HG03039 (cell line): ENCODE measurements around the gene AFAP1L1.
A peak's percentile ranks its signal among the peaks of the same experiment; 100 is the strongest.
"Not testable (repeated sequence)": the region's sequence is repeated elsewhere in the genome, so short reads cannot be mapped to it uniquely, and the experiment has no call there.

Experiments used
- ATAC-seq: cut with Tn5 transposase; IDR thresholded peaks from one replicate; pipeline ENCODE4 v1.9.1; 2021; ENCODE audit warnings: mild to moderate bottlenecking, moderate library complexity; ENCODE audit not compliant: unreplicated experiment

Gene AFAP1L1

DNA sequence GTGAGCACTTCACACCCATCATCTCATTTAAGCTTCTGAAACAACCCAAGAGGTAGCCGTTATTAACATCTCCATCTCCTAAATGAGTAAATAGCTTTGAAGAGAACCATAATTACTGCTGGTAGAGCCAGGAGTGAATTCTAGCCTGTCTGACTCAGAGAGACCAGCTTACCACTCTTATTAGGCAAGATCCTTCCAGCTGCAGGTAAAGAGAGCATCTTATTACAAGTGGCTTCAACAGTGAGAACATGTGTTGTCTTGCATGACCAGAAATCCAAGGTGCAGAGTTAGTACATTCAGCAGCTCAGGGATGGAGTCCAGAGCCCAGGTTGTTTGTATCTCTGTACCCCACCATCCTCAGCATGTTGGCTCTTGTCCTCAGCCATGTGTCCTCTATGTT is 10.9 kb upstream of the AFAP1L1 start:
- no peak for ATAC-seq

DNA sequence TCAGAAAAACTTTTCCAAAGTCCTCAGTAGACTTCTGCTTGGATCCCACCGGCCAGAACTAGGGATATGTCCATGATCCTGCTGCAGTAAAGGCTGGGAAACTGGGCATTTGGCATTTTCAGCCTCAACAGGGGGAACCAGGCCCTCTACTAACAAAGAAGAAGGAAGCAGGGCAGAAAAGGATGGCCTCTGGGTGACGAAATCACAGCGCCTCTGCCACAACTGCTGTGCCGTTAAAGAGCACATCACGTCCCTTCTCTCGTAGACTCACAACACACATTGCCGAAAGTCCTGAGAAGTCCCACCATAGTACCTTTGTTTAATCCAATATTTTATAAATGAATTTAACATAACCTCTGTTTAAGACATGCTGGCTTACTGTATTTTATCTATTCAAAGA is 10.4 kb upstream of the AFAP1L1 start:
- no peak for ATAC-seq

DNA sequence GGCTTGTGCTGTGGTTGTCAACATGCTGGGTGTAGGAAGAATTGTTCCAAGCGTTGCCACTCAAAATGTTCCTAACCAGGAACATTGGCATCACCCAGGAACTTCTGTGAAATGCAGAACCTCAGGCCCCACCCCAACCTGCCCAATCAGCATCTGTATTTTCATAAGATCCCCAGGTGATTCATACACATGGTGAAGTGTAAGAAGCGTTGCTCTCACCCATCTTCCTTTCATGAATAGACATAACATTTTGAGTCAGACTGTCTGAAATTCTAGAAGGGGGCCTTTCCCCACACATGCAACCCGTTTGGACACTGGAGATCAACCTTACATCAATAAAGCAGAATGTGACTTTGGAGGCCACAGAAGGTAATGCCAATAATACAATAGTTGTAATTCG is 9.3 kb upstream of the AFAP1L1 start:
- ATAC-seq, result no peak

DNA sequence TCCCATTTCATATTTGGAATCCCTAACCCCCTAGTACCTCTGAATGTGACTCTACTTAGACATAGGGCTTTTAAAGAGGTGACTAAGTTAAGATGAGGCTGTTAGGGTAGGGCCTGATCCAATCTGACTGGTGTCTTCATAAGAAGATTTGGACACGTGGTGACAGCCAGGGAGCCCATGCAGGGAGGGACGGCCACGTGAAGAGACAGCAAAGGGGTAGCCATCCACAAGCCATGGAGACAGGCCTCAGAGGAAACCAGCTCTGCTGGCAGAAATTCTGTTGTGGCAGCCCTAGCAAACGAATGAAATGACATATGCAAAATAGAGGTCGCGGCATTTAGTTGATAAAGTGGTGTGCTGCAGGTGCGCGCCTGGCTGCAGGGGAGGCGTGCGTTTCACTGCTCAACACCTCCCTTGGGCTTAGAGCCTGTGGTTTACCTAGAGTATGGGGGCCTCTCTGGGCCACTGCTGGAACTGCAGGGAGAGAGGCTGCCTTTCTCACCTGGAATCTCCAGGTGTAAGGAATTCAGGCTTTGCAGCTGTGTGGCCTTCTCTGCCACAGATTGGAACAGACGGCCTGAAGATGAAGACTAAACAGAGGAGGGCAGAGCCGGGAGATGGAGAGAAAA is 7.1 kb upstream of the AFAP1L1 start:
- ATAC-seq, result peak; percentile 69

DNA sequence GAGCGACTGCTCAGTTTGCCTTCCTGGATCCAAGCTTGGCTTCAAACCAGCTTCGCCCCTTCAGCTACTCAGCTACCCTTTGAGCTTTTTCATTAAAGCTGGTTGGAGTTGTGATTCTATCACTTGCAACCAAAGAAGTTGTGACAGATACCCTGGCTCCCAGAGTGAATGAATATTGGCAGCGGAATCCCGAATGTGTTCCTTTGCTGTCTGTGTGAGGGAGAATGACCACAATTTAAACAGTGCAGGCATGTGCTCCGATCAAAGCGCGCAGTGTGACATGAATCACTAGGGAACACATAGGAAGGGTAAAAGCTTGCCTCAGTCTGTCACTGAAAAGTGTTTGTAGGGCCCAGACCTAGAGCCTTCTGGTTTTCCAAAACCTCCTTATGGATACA is 6.6 kb upstream of the AFAP1L1 start:
- no peak for ATAC-seq

DNA sequence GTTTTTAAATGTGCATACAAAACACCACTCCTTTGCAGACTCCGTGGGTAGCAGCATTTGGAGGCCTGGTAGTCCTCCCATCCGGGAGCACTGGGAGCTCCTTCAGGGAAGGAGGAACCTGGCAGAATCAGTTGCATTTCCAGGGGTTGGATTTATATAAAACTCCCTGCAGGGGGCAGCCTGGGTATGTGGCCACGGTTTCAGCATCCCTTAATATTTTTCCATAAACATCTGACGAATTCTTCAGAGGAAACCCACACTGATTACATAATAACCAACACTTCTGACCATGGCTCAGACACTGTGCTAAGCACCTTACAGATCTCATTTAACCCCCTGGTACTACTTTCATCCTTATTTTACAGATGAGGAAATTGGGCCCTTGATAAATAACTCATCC is 6.1 kb upstream of the AFAP1L1 start:
- no peak for ATAC-seq

DNA sequence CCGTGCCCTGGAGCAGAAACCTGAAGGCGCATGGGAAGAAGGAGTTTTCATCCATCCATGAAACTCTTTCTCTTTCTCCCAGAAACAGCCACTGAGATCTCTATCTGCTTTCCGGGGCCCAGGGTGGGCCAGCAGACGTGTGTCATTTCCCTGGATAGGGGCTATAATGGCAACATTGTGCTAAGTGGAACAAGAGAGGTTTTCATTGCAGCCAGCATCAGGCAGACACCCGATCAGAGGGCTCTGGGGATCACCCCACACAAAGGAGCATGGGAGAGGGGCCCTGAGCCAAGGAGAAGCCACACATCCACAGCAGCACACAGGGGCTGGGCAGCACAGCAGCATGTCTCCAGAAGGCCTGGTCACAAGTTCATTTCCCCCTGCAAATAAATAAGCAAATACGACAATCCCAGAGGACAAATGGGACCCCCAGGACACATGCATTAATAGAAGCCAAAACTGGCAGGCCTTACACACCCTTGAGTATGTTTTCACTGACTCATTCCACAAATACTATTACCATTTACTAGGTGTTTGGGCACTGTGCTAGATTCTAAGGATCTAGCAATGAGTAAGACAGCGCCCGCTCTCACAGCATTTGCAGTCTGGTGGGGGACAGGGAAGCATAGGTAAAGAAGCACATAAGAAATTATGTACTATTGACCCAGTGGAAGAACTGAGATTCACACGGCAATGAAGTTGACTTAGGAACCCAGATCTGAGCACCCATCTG is 4.3 kb upstream of the AFAP1L1 start:
- no peak for ATAC-seq

DNA sequence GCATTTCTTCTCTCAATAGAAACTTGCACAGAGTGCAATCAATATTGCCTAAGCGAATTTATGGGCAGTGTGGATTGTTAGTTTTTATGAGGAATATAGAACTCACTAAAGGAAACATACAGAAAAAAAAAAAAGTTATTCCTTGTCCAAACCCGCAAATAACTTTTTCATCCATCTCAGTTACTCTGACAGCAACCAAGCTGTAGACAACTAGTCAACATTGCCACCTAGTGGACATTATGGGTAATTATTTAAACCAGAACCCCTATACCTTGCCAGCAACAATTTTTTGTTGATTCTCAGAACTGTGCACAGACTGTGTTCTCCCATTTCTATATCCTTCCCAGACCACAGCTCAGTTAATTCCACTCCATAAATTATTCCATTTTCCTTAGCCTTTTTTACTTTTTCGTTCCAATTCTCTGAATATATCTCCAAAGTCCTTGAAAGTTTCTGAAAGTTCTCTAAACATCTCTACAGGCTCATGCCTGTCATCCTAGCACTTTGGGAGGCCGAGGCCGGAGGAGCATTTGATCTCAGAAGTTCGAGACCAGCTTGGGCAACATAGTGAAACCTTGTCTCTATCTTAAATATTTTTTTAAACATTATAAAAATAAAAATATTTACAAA is 2.6 kb upstream of the AFAP1L1 start:
- ATAC-seq, result no peak

DNA sequence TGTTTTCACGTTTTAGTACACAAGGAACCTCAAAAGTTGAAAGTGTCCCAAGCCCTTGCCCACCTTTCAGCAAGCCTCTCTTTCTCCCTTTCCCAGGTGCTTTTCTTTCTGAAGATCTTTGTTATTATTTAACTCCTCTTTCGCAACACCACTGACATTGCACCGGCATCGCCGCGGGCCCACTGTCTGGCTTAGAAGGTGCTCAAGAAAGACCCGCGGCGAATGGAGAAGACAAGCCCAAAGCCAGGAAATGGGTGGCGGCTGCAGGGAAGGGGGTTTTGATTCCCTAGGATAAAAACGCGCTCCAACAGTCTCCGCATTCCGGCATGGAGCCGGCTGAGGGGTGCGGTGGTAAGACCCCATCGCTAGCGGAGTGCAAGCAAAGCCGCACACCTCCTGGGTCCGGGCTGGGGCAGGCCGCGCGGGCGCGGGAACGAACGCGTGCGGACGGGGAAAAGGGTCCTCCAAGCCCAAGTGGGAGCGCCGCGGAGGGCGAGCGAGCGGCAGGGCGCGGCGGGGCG is 404 bp upstream of the AFAP1L1 start:
- no peak for ATAC-seq

DNA sequence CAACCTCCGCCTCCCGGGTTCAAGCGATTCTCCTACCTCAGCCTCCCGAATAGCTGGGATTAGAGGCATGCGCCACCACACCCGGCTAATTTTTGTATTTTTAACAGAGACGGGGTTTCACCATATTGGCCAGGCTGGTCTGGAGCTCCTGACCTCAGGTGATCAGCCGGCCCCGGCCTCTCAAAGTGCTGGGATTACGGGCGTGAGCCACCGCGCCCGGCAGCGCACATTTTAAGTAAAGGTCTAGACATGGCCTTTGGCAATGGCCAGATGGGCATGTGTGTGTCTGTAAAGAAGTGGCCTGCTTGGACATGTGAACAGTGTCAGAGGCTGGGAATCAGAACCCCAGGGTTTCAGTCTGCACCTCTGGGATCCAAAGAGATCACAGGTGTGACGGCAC is 1.1 kb downstream of the AFAP1L1 start:
- ATAC-seq, result not testable (repeated sequence)

DNA sequence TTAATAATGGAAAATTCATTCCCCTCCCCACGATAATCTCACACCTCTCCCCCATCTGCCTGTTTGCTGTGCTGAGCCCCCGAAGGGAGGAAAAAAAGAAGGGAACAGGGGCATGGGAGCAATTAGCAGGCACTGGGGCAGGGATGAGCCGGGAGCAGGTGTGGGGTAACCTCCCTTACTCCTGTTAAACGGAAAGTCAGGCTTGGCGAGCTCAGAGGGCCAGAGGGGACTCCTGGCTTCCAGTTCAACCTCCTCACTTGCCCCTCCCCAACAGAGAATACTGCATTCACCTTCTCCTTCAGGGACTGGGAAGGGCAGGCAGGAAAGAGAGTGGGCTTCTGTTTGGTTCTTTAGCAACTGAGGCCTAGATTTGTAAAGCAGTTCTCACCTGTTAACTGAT is 1.6 kb downstream of the AFAP1L1 start:
- no peak for ATAC-seq

DNA sequence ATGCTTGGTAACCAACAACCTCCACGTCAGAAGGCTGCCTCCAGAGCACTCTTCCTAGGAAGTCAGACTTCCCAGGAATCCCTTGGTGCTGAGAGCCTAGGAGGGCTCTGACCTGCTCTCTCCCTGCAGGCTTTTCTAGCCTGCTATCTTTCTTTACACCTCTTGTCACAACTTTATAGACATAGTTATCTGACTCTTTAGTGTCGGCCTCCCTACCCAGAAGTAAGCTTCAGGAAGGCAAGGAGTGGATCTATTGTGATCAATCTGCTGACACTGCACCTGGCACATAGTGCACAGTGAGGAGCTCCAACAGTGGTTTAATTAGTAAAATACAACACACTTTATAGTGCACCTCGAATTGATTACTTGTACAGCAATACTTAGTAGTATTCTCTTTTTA is 2.3 kb downstream of the AFAP1L1 start:
- no peak for ATAC-seq

DNA sequence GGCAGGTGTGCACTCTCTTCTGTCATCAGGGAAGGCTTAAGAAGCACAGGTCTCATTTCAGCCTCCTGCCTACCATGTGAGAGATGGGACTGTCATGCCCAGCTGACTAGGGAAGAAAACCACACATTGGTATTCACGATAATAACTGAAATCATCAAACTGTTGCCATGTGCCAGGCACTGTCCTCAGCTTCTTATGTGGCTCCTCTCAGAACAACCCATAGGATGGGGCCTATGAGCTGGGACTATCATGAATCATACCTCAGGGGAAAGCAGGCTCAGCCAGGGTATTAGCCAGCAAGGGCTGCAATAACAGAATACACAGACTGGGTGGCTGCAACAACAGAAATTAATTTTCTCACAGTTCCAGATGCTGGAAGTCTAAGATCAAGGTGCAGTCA is 3.3 kb downstream of the AFAP1L1 start:
- ATAC-seq, result no peak

DNA sequence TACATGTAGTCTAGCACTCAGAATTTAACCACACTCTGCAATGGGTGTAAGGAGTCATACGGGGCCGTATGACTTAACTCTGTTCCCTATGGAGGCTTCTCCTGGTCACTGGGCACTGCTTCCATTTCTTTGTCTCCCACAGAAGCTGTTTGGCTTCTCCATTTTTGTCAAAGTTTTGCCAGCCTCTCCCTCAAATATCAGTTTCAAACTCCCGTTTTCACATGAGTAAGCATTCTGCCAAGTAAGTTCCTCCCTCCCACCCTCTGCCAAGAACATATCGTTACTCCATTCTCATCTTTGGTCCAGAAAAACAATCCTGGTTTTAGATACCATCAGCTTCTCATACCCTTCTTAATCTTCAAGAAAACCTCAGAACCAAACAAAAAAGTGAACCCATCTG is 6.1 kb downstream of the AFAP1L1 start:
- ATAC-seq, result no peak

DNA sequence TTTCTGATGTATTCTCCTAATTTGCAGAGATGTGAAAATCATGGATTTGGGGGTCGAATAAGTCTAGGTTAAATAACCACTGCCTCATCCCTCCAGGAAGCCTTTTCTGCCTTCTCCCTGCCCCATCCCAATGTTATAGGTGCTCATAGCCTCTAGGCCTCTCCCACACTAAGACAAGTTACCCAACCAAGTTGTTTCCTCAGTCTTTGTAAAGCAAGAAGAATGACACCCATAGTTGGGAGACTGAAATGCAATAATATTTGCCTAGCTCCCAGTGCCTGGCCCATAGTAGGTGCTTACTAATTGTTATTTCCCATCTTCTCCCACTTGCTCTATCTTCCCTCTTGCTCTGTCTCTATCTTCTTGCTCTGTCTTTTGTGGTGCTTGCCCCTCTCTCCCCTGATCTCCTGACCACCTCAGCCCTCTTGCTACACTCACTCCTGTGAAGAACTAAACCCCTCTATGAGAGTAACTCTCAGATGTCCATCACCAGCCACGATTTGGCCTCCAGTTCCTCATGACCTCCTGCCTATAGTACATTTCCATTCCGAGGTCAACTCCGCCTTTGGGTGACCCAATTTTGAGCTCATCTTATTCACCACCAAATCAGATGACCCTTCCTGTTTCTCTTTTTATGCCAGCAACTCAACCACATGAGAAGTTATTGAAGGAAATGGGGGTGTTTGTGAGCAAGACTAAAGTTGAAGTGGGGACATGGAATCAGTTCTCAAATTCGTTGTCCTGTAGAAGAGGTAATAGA is 7.0 kb downstream of the AFAP1L1 start:
- no peak for ATAC-seq

DNA sequence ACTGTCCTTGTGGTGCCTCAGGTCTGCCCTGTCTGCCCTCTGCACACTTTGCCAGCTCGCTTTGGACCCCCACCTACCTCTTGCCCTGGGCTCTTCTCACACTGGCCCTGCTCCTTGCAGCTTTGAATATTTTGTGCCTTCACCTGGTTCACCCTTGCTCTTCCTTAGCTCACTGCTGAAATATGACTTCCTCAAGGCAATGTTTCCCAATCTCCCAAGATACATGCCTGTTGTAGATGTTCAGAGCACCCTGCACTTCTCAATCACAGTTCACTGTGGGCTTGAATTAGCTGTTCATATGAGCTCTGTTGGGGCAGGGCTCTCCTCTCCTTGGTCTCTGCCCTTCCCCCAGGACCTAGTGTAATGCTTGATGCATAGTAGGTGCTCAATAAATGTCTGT is 8.0 kb downstream of the AFAP1L1 start:
- no peak for ATAC-seq

DNA sequence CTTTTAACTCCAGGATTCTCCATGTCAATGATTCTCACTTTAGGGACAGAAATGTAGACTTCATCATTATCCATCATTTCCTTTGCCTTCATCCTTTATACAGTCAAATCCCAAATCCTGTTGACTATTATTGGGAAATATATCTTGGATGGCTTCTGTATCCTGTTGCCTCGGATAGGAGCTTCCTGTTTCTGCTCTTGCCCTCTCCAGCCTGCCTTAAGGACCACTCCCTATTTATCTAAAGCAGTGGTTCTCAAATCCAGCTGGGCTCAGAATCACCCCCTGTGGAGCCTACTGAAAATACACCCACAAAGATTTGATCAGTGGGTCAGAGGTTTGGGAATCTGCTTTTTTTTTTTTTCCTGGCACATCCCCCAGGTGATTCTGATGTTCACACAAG is 8.5 kb downstream of the AFAP1L1 start:
- ATAC-seq, result no peak

DNA sequence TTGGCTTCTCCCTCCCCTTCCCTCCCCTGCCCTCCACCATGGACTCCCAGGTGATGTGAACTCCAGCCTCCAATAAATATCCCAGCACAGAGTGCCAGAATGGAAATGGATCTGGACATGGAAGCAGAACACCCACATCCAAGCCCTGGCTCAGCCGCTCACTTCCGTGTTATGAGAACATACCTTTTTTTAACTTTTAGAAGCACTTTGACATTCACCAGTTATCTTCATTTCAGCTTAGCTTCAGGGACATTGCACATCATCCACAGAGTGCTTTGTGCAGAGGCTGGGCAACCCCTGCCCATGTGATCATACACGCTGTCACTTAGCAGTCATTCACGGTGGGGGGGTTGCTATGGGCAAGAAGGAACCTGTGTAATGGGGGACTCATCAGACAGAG is 9.1 kb downstream of the AFAP1L1 start:
- no peak for ATAC-seq

DNA sequence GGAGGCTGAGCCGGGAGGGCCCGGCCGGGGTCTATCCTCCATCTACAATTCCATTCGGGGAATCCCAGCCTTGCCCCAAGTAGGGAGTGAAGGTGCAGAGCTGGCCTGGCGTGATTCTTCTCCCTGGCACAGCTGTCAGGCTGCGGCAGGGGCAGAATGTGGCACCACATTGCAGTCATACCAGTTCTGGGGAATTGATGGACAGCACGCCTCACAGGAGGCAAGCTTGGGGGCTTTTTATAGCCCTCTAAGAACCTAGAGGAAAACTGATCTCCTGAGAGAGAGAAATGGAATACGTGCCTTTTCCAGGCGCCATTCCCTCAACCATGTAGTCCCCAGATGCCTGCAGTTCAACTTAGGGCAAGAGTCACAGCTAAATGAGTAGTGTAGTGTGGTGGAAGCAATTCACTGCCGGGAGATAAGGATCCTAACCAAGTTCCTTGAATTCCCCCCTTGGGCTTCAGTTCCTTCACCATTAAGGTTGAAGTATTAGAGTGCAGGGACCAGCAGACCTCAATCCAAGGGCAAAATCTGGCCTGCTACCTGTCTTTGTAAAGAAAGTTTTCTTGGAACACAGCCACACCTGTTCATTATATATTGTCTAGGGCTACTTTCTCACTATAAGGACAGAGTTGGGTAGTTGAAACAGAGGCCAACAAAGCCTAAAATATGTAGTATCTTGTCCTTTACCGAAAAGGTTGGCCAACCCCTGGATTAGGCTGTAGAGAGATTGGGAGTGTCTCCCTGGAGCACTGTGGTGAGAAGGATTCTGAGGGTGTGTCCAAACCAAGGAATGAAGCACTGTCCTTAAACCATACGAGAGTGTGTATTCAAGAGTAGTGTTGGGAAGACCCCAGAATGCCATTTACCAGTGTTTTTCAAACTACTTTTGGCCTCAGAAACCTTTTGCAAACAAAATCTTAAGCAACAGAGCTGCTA is 10.6 kb downstream of the AFAP1L1 start:
- ATAC-seq, result no peak

DNA sequence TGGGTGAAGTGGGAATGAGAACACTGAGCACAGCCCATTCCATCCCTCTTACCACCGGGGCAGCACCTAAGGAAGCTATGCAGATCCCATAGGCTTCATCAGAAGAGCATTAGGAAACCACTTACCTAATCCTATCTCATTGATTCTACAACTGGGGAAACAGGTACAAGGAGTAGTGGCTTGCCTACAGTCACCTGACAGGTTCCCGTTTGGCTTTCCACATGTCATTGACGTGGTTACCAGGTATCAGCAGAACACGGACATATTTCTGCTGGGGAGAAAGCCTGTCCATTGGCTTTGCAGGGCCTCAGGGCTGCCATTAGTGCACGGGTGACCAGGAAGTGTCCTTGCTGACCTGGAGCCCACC is 11.3 kb downstream of the AFAP1L1 start:
- no peak for ATAC-seq
